ENCODE results near the gene PDHB. TPM values are rescaled to one million over a fixed set of nuclear protein-coding genes. Genes with fewer than 3 reads are reported as not detected.
A peak's percentile ranks its signal among the peaks of the same experiment; 100 is the strongest.

Gene PDHB
- total and polyA plus RNA-seq, 3 donors from 2014 or later: 94.0 to 126 (median 98.0) TPM

GRCh38 chr3:58470363-58471024 lies 36.9 kb upstream of the PDHB start:
- DNase-seq: no peak
- no peaks in the 10 kb centered on the region for H3K9me3 ChIP-seq
- no peak overlapping the region for H3K27ac ChIP-seq
- intact Hi-C loops (cut with DNase I; ENCODE audit: low total_unique reads): no loop called here
- no peak for TF ChIP-seq POLR2A (IDR thresholded peaks at IDR 0.05)
- WGBS, 2 donors: 92 to 94% methylated on average over 11 to 12 of the region's 12 CpGs
- H3K4me1 ChIP-seq: no peaks in the 10 kb centered on the region
- H3K27me3 ChIP-seq: no peaks in the 10 kb centered on the region
- no peaks in the 10 kb centered on the region for H3K36me3 ChIP-seq (ENCODE audit: low read depth, missing control alignments)
- no peak overlapping the region for H3K4me3 ChIP-seq

- Histone ChIP-seq H3K9me3 (no peaks in the 10 kb centered on the region), H3K27ac (no peak overlapping the region), H3K4me1 (no peaks in the 10 kb centered on the region), H3K36me3 (ENCODE audit: low read depth, missing control alignments) (no peaks in the 10 kb centered on the region), H3K27me3 (no peaks in the 10 kb centered on the region), H3K4me3 (no peak overlapping the region)
- no peak for DNase-seq
- WGBS, 2 donors: 76 to 80% methylated on average over 4 of the region's 4 CpGs
- intact Hi-C loops (cut with DNase I; ENCODE audit: low total_unique reads): no loop called here
- TF ChIP-seq POLR2A (IDR thresholded peaks at IDR 0.05) (no peak), CTCF (IDR thresholded peaks at IDR 0.05) (no peak)
These were observed 35.5 kb upstream of the PDHB start for GRCh38 chr3:58469096-58469495.

DNA sequence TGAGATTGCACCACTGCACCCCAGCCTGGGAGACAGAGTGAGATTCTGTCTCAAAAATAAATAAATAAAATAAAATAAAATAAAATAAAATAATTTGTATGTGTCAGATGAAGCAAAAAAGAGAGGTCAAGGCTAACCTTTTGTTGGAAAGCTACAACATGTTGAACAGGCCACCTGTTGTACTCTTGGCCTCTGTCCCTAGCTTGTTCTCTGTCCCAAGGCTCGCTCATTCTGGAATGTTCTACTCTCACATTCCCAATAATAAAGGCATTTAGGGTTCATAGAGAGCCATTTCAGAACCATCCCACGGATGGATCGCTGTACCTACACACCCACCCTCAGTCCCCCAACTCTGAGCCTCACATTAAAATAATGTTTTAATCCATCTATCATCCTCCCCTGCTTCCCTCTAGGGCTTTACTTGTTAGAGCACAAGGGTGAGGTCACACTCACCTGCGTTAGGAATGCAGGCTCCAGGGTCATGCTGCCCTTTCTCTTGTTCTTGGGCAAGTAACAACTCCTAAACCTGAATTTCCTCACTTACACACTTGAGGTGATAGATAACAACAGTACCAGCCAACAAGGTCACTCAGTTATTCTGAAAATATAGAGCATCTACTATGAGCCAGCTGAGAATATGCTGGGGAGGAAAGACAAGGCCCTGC lies 33.4 kb upstream of the PDHB start:
- no peaks in the 10 kb centered on the region for H3K36me3 ChIP-seq (ENCODE audit: low read depth, missing control alignments)
- WGBS, 2 donors: 84 to 85% methylated on average over 4 of the region's 4 CpGs
- H3K27me3 ChIP-seq: no peaks in the 10 kb centered on the region
- peaks cover 6% of the 10 kb centered on the region for H3K4me1 ChIP-seq
- H3K27ac ChIP-seq: no peak overlapping the region
- intact Hi-C loops (cut with DNase I; ENCODE audit: low total_unique reads): no loop called here
- no peaks in the 10 kb centered on the region for H3K9me3 ChIP-seq
- TF ChIP-seq CTCF (IDR thresholded peaks at IDR 0.05) (no peak), POLR2A (IDR thresholded peaks at IDR 0.05) (no peak)
- H3K4me3 ChIP-seq: no peak overlapping the region
- no peak for DNase-seq

DNA sequence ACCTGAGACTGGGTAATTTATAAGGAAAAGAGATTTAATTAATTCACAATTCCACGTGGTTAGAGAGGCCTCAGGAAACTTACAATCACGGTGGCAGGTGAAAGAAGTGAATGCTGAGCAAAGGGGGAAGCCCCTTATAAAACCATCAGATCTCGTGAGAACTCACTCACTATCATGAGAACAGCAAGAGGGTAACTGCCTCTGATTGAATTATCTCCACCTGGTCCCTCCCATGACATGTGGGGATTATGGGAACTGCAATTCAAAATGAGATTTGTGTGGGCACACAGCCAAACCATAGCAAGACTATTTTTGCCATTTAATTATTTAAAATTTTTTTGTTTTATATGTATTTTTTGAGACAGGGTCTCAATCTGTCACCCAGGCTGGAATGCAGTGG lies 31.2 kb upstream of the PDHB start:
- Histone ChIP-seq H3K36me3 (ENCODE audit: low read depth, missing control alignments) (no peaks in the 10 kb centered on the region), H3K27me3 (no peaks in the 10 kb centered on the region), H3K27ac (no peak overlapping the region), H3K4me3 (no peak overlapping the region), H3K4me1 (peaks cover 6% of the 10 kb centered on the region), H3K9me3 (no peaks in the 10 kb centered on the region)
- no peak for DNase-seq
- WGBS, 2 donors: 82% methylated on average over 3 of the region's 3 CpGs
- intact Hi-C loops (cut with DNase I; ENCODE audit: low total_unique reads): no loop called here
- TF ChIP-seq CTCF (IDR thresholded peaks at IDR 0.05) (no peak), POLR2A (IDR thresholded peaks at IDR 0.05) (no peak)

- no peak overlapping the region for H3K4me3 ChIP-seq
- no peak for DNase-seq
- peaks cover 6% of the 10 kb centered on the region for H3K4me1 ChIP-seq
- no peaks in the 10 kb centered on the region for H3K27me3 ChIP-seq
- TF ChIP-seq POLR2A (IDR thresholded peaks at IDR 0.05) (no peak), CTCF (IDR thresholded peaks at IDR 0.05) (peak in 1 of 3 experiments; percentile 10)
- intact Hi-C loops (cut with DNase I; ENCODE audit: low total_unique reads): no loop called here
- H3K9me3 ChIP-seq: no peaks in the 10 kb centered on the region
- WGBS, 2 donors: 24 to 37% methylated on average over 5 of the region's 5 CpGs
- H3K36me3 ChIP-seq (ENCODE audit: low read depth, missing control alignments): no peaks in the 10 kb centered on the region
- no peak overlapping the region for H3K27ac ChIP-seq
These were observed 30.3 kb upstream of the PDHB start for GRCh38 chr3:58463942-58464271.

All from testis (tissue), 3 donors.